Frontal cortex (tissue), 1 donor: ENCODE results near the gene MRPL33. TPM values are rescaled to one million over a fixed set of nuclear protein-coding genes. Genes with fewer than 3 reads are reported as not detected.

ENCODE experiments used
- total RNA-seq: library from RNA; depleted of rRNA; stranded (reverse); fragments of >200 nt; gene quantifications from one replicate; pipeline ENCODE4 v1.2.3, GENCODE V29; 2014

The MRPL33 gene
- total RNA-seq, 1 donor from 2014 or later, result 56.7 TPM

Other genes starting within 250 kb of the MRPL33 start
- gene ZNF512, start 188.7 kb upstream of the MRPL33 start, total RNA-seq, result 49.3 TPM
- 3.7 TPM for gene CCDC121, start 142.7 kb upstream of the MRPL33 start, total RNA-seq
- 31.4 TPM for gene GPN1, start 142.7 kb upstream of the MRPL33 start, total RNA-seq
- 24.5 TPM for gene SUPT7L, start 108.1 kb upstream of the MRPL33 start, total RNA-seq
- 33.4 TPM for gene SLC4A1AP, start 107.8 kb upstream of the MRPL33 start, total RNA-seq
- gene RBKS, start 118.7 kb downstream of the MRPL33 start, total RNA-seq, result 3.7 TPM
- 14.7 TPM for gene BABAM2, start 119.0 kb downstream of the MRPL33 start, total RNA-seq